ENCODE measurements around the gene S1PR3. TPM values are rescaled to one million over a fixed set of nuclear protein-coding genes. Genes with fewer than 3 reads are reported as not detected.

Gene S1PR3
- total and polyA plus RNA-seq, 12 donors: 10.0 to 108 (median 61.6) TPM

DNA sequence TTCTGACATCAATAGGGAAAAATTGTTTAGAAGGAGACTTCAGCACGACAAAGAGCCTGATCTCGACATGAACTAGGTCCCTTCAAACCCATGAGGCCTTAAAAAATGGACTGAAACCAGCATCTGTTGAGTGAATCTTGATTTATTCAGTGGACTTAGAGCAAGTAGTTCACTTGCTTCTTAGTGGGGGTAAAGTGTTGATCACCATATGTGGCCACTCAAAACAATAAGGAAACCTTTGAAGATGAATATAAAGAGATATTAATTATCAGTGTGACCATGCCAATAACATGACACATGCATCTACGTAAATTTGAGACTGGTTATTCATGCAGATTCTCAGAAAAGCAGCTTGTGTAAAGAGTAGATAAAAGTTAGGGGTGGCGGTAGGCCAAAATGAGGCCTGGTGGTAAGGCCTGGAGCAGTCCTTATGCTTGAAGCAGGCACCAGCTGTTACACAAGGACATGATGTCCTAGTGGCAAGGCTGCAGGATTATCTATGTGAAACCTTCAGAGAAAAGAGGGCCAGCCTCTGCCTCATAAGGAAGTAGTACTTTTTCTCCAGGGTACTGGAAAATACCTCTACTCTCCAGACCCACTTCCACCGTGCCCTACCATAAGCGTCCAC lies 61.3 kb downstream of the S1PR3 start:
- no peaks in the 10 kb centered on the region for H3K4me1 ChIP-seq (replicated peaks in 1 of 2)
- H3K27me3 ChIP-seq: no peaks in the 10 kb centered on the region
- no peak overlapping the region for H3K4me3 ChIP-seq
- WGBS, 4 donors: 79 to 86% (median 84%) methylated on average over 6 of the region's 6 CpGs
- TF ChIP-seq, protein P1, sequence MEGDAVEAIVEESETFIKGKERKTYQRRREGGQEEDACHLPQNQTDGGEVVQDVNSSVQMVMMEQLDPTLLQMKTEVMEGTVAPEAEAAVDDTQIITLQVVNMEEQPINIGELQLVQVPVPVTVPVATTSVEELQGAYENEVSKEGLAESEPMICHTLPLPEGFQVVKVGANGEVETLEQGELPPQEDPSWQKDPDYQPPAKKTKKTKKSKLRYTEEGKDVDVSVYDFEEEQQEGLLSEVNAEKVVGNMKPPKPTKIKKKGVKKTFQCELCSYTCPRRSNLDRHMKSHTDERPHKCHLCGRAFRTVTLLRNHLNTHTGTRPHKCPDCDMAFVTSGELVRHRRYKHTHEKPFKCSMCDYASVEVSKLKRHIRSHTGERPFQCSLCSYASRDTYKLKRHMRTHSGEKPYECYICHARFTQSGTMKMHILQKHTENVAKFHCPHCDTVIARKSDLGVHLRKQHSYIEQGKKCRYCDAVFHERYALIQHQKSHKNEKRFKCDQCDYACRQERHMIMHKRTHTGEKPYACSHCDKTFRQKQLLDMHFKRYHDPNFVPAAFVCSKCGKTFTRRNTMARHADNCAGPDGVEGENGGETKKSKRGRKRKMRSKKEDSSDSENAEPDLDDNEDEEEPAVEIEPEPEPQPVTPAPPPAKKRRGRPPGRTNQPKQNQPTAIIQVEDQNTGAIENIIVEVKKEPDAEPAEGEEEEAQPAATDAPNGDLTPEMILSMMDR (IDR thresholded peaks at IDR 0.05): no peak
- no peak for TF ChIP-seq POLR2A (IDR thresholded peaks at IDR 0.05)
- DNase-seq: peak in 5 of 7 donors; percentile 41 to 70 (median 54)
- peak overlapping the region in 2 of 5 donors; percentile 32 to 55 for H3K27ac ChIP-seq
- no peaks in the 10 kb centered on the region for H3K36me3 ChIP-seq (replicated peaks in 1 of 2)
- intact Hi-C loops (cut with DNase I): no loop called here
- H3K9me3 ChIP-seq (replicated peaks in 1 of 3): no peaks in the 10 kb centered on the region

DNA sequence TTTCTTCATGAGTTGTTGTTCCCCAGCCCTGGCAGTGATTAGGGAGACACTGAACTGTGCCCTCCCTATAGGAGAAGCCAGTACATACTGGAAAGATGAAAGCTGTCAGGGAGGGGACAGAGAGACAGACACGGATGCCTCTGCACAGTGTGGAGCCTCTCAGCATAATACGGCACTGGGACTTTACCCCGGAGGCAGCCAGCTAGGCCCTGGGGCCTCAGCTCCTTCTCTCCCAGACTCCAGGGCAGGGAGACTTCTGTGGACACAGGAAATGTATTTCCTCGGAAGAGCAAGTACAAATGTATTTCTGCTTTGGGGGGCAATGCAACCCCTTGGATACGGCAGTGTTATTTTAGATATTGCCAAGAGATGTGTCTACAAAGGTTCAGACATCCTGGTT lies 62.0 kb downstream of the S1PR3 start:
- Histone ChIP-seq H3K4me1 (replicated peaks in 1 of 2) (no peaks in the 10 kb centered on the region), H3K4me3 (no peak overlapping the region), H3K36me3 (replicated peaks in 1 of 2) (no peaks in the 10 kb centered on the region), H3K27me3 (no peaks in the 10 kb centered on the region), H3K27ac (peak overlapping the region in 2 of 5 donors; percentile 32 to 55), H3K9me3 (replicated peaks in 1 of 3) (no peaks in the 10 kb centered on the region)
- TF ChIP-seq POLR2A (IDR thresholded peaks at IDR 0.05): no peak
- TF ChIP-seq, protein P1 (IDR thresholded peaks at IDR 0.05): no peak
- intact Hi-C loops (cut with DNase I): no loop called here
- WGBS, 4 donors: 86 to 92% (median 90%) methylated on average over 5 of the region's 5 CpGs
- DNase-seq: no peak

Other genes with a start within 250 kb of the S1PR3 start
- 10 to 100 TPM; 16.0 to 56.7 (median 21.8) TPM for gene SHC3, start 187.3 kb downstream of the S1PR3 start, total RNA-seq
- 10 to 100 TPM in 1 of 3 donors, 1 to 10 TPM in 2; 5.6 to 10.9 (median 7.0) TPM for gene SHC3, start 187.3 kb downstream of the S1PR3 start, polyA plus RNA-seq